ENCODE results near the gene FGF14.

- TF ChIP-seq CTCF (IDR thresholded peaks at IDR 0.05; ENCODE audit: low read depth, low read length): no peak
- no peak for TF ChIP-seq EZH2phosphoT487 (IDR thresholded peaks at IDR 0.05; ENCODE audit: low read depth)
Measured at GRCh38 chr13:102208347-102208746, 193.5 kb downstream of the FGF14 start.
